ENCODE results near the gene CTNNBIP1. TPM values are rescaled to one million over a fixed set of nuclear protein-coding genes. Genes with fewer than 3 reads are reported as not detected.

CTNNBIP1 gene
- total RNA-seq, 4 donors from 2014 or later: 58.0 to 99.3 (median 75.2) TPM

DNA sequence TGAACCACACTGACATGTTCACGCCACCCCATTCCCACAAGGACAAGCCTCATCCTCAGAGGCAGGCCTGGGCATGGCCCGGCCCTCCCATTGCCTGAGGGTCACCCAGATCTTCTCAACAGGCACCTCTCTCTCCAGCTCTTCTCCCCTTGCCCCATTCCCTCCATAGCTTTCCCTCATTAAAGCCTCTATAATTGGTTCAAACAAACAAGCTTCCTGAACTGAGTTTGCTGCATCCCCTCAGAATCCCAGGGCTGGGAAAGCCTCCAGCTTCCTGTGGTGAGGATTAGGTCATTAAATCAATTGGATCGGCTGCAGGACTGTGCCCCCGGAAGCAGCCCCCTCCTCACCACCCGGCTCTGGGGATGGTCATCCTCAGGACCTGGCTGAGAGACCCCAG, 18.9 kb downstream of the CTNNBIP1 start:
- Histone ChIP-seq H3K36me3 (no peaks in the 10 kb centered on the region), H3K27me3 (no peaks in the 10 kb centered on the region), H3K9me3 (no peaks in the 10 kb centered on the region), H3K27ac (peak overlapping the region in 1 of 3 donors; percentile 46), H3K4me1 (peaks cover 28 to 40% of the 10 kb centered on the region in 2 donors), H3K4me3 (replicated peaks in 1 of 3) (no peak overlapping the region)
- intact Hi-C loops (cut with DNase I): no loop called here
- WGBS, 2 donors: 65 to 72% methylated on average over 5 of the region's 5 CpGs
- DNase-seq: no peak
- no peak for TF ChIP-seq POLR2A (IDR thresholded peaks at IDR 0.05)
- TF ChIP-seq, protein P1, sequence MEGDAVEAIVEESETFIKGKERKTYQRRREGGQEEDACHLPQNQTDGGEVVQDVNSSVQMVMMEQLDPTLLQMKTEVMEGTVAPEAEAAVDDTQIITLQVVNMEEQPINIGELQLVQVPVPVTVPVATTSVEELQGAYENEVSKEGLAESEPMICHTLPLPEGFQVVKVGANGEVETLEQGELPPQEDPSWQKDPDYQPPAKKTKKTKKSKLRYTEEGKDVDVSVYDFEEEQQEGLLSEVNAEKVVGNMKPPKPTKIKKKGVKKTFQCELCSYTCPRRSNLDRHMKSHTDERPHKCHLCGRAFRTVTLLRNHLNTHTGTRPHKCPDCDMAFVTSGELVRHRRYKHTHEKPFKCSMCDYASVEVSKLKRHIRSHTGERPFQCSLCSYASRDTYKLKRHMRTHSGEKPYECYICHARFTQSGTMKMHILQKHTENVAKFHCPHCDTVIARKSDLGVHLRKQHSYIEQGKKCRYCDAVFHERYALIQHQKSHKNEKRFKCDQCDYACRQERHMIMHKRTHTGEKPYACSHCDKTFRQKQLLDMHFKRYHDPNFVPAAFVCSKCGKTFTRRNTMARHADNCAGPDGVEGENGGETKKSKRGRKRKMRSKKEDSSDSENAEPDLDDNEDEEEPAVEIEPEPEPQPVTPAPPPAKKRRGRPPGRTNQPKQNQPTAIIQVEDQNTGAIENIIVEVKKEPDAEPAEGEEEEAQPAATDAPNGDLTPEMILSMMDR (IDR thresholded peaks at IDR 0.05): no peak

DNA sequence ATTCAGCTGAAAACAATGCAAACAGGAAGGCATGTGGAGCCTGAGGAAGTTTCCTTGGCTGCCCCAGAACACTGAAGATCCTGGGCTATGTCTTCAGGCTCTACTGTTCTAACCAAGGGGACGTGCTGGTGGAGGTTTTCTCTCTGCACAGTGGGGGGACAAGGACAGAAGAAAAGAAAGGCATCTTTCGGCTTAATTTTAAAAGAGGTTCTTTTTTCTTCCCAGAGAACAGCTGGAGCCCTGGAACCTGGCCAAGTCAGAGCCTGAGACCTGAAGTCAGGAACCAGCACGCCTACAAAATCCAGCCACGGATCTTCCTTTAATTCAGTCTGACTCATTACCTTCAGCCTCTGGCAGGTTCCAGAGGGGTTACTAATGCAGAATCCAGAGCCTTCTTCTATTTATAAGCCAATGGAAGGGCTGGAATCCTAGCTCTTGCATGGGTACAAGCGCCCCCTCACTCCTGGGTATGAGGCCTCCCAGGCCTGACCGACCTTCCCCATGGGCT, 19.8 kb downstream of the CTNNBIP1 start:
- Histone ChIP-seq H3K4me3 (replicated peaks in 1 of 3) (no peak overlapping the region), H3K36me3 (no peaks in the 10 kb centered on the region), H3K9me3 (no peaks in the 10 kb centered on the region), H3K4me1 (peaks cover 28 to 40% of the 10 kb centered on the region in 2 donors), H3K27me3 (no peaks in the 10 kb centered on the region), H3K27ac (peak overlapping the region; percentile 1 to 68 (median 54))
- TF ChIP-seq POLR2A (IDR thresholded peaks at IDR 0.05): no peak
- intact Hi-C loops (cut with DNase I): no loop called here
- DNase-seq: peak; percentile 52 to 62
- WGBS, 2 donors: 48 to 50% methylated on average over 5 to 6 of the region's 6 CpGs

DNA sequence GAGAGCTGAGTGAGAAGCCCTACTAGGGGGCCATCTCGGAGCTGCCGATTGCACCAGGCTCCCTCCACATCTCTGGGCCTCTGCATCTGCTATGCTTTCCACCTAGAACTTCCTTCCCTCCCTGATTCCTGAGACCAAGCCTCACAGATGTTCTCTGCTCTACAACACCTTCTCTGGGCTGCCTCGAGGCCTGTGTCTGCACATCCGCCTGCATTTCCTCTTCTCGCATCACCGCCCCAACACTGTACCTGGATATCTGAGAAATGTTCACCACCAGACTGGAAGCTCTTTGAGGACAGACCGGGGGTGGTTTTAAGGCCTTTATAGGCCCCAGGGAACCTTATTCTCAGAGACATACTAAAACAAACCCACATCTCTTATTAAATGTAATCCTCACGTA, 20.7 kb downstream of the CTNNBIP1 start:
- intact Hi-C loops (cut with DNase I): no loop called here
- H3K4me3 ChIP-seq (replicated peaks in 1 of 3): no peak overlapping the region
- H3K4me1 ChIP-seq: peaks cover 26 to 40% of the 10 kb centered on the region in 2 donors
- WGBS, 2 donors: 90 to 93% methylated on average over 8 of the region's 8 CpGs
- no peak for DNase-seq
- no peak for TF ChIP-seq POLR2A (IDR thresholded peaks at IDR 0.05)
- TF ChIP-seq, protein P1 (IDR thresholded peaks at IDR 0.05): no peak
- H3K9me3 ChIP-seq: no peaks in the 10 kb centered on the region
- H3K36me3 ChIP-seq: no peaks in the 10 kb centered on the region
- H3K27me3 ChIP-seq: no peaks in the 10 kb centered on the region
- peak overlapping the region in 2 of 3 donors; percentile 54 to 68 for H3K27ac ChIP-seq

DNA sequence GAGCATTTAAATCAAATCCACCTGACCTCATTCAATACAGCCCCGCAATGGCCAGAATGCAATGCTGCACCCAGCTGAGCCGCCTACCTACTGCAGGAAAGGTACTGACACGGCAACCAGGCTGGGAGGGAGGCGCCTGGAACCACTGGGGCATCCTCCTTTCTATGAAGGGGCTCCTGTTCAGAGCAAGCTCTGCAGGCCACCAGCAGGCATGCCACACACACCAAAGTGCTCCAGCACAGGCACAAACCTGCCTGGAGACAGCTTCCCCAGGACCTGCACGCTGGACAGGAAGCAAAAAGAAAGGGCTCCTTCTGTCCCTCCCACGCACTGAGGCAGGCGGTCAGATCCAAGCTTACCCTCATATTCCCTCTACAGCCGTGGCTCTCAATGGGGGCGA, 21.2 kb downstream of the CTNNBIP1 start:
- Histone ChIP-seq H3K27me3 (no peaks in the 10 kb centered on the region), H3K4me3 (replicated peaks in 1 of 3) (no peak overlapping the region), H3K9me3 (no peaks in the 10 kb centered on the region), H3K4me1 (peaks cover 21 to 37% of the 10 kb centered on the region in 2 donors), H3K36me3 (no peaks in the 10 kb centered on the region), H3K27ac (no peak overlapping the region)
- WGBS, 2 donors: 86 to 96% methylated on average over 7 to 9 of the region's 9 CpGs
- DNase-seq: no peak
- TF ChIP-seq, protein P1 (IDR thresholded peaks at IDR 0.05): no peak
- no peak for TF ChIP-seq POLR2A (IDR thresholded peaks at IDR 0.05)
- intact Hi-C loops (cut with DNase I): no loop called here

DNA sequence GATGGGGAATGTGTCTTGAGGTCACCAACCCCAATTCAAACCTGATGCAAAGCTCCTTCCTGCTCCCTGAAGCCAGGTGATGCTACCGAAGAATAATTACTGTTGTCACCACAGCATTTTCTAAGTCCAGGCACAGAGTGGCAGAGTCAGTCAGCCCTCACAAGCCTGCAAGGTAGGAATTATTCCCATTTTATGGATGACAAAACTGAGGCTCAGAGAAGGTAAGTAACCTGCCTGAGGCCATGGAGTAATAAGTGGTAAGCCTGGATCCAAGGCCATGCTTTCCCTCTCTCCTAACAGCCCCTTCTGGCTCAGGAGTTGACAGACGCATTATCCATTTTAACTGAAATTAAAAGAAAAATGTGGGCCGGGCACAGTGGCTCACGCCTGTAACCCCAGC, 23.0 kb downstream of the CTNNBIP1 start:
- Histone ChIP-seq H3K4me1 (peaks cover 7 to 21% of the 10 kb centered on the region in 2 donors), H3K27me3 (no peaks in the 10 kb centered on the region)
- WGBS, 2 donors: 91 to 96% methylated on average over 4 of the region's 4 CpGs

More for the DNA sequence above, 23.0 kb downstream of the CTNNBIP1 start:
- Histone ChIP-seq H3K36me3 (no peaks in the 10 kb centered on the region), H3K4me3 (replicated peaks in 1 of 3) (no peak overlapping the region), H3K9me3 (no peaks in the 10 kb centered on the region), H3K27ac (no peak overlapping the region)
- TF ChIP-seq, protein P1 (IDR thresholded peaks at IDR 0.05): no peak
- no peak for TF ChIP-seq POLR2A (IDR thresholded peaks at IDR 0.05)
- DNase-seq: no peak
- intact Hi-C loops (cut with DNase I): no loop called here
